HG03520 (cell line): ENCODE data around the gene FANCC.

ENCODE experiments used
- ATAC-seq: cut with Tn5 transposase; IDR thresholded peaks from one replicate; pipeline ENCODE4 v1.9.1; 2021; ENCODE audit warnings: mild to moderate bottlenecking, moderate library complexity; ENCODE audit not compliant: unreplicated experiment

The FANCC gene

DNA sequence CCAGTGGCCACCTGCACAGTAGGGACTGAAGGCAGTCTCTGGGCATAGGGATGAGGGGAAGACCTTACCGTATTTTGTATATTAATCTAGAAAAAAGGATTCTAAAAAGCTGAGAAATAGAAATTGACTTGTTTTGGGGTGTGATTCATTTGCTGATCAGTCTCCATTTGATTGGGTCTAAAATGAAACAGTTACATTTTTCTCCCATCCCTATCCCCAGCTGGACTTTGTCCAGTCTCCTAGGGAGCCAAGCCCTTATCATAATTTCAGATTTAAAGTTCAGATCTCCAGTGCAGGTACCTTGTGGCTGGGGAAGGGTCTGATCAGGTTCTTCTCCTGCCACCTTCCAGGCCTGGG lies 240.8 kb downstream of the FANCC start:
- no peak for ATAC-seq

DNA sequence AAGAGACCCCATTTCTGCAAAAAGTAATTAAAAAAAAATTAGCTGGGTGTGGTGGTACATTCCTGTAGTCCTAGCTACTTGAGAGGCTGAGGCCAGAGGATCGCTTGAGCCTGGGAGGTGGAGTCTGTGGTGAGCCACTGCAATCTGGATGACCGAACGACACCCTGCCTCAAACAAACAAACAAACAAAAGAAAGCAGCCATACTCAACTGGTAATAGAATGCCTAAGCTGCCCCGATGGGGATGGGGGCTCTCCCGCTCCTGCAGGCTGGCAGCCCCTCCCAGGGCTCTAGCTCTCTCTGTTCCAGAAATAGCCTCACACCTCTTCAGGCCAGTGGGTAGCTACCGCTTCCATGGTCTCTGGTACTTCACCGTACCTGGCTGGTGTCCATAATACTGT lies 241.8 kb downstream of the FANCC start:
- ATAC-seq = no peak

DNA sequence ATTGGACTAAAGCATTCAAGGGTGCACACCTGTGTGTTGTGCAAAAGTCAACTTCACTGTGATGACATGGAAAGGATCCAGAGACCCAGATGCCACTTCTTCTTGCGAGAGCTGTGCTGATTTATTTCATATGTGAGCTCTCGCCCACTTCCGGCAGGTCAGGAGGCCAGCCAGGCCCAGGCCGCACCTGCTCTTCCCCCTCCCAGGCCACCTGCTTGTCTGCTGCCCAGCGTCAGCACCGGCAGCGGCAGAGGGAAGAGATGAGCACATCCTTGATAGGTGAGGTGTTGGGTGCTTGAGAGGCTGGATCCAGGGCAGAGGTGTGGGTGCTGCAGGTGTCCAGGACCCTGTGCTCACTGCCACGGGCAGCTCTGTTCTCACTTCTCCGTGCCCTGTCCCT lies 242.9 kb downstream of the FANCC start:
- no peak for ATAC-seq

DNA sequence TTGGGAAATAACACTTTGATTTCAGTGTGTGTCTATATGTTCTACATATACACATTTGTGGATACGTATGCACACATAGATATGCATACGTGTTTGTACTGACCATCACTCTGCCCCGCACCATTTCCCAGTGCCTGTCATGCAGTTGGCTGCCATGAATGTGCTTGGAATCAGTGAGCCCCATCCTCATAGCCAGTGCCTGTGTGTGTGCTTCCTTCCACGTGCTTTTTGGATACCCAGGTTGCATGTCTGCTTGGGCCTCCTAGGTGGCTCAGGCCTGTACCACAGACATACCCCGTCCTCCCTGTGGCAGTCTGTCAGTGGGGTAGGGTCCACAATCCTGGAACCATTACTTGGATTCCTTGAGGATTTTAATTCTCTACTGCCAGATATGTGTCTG lies 243.6 kb downstream of the FANCC start:
- ATAC-seq = no peak

DNA sequence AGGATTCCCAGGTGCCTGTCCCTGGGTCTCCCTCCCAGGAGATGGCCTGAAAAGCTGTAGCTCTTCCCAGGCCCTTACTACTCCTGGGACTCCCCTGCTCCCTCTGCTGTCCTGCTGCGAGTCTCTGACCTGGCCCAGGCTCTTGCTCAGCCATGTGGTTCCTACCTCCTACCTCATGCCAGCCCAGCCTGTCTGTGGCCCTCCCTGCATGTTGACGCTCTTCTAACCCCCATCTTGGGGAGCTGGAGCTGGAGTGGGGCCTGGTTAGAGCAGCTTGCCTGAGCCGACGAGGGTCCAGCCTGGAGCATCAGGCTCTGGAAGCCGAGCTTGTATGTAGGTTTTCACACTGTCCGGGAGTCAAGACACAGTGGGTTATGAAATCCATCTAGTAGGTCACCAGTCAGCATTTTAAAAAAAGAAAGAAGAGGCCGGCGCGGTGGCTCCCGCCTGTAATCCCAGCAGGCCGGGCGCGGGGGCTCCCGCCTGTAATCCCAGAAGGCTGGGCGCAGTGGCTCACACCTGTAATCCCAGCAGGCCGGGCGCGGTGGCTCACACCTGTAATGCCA lies 244.4 kb downstream of the FANCC start:
- no peak for ATAC-seq

DNA sequence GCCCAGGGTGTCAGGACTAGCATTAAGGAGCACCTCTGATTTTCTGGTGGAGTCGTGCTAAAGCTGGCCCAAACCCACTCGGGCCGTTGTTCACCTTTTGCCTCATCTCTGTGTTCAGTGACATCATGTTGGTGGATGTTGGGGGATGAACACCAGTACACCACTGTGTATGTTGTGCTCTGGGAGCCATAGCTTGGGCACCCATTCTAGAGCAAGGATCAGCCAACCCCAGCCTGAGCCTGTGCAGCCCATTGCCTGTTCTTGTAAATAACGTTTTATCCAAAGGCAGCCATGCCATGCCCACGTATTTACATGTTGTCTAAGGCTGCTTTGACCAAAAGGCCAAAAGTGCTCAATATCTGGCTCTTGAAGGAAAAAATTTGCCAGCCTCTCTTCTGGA lies 245.6 kb downstream of the FANCC start:
- ATAC-seq = no peak

DNA sequence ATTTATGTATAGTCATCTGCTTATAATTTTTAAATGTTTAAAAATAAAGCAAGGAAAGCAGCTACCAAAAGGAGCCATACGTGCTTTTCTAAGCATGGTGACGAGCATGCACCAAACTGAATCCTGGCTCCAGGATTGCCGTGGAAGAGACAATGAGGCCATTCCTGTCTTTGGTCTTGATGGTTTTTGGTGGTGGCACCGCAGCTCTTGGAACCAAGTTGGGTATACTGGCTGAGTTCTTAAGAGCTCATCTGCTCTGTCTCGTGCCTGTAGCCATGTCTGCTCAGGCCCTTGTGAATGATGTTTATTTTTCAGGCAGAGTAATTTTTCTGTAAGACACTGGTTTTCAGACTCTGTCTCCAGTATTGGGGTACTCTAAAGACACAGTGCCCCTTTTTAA lies 246.1 kb downstream of the FANCC start:
- ATAC-seq = no peak

DNA sequence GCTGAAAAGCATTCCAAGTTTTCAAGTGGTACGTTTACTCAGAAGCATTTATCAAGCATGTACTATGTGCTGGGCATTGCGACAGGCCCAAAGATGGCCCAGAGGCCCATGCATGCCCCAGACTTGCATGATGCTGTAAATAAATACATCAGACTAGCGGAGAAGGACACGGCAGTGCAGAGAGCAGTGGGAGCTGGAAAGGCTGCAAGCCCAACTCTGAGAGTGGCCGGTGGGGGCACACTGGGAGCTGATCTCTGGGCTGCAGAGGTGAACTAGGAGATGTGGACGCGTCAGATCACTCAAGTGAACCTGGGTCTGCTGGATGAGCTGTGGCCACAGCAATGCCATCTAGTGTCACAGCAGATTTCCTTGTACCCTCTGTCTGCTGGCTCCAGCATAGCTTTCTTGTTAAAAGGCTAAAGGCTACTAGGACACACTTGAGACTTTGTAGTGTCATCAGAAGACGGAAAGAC lies 246.9 kb downstream of the FANCC start:
- ATAC-seq = no peak

DNA sequence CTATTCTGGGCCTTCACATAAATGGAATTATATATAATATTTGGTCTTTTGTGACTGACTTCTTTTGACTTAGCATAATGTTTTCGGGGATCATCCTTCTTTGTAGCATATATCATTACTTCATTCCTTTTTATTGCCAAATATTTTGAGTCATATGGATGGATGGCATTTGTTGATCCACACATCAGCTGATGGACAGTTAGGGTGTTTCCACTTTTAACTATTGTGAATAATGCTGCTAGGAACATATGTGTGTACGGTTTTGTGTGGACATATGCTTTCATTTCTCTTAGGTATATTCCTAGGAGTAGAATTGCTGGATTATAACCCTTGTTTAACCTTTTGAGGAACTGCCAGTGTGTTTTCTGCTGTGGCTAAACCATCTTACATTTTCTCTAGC lies 249.6 kb downstream of the FANCC start:
- ATAC-seq = no peak

DNA sequence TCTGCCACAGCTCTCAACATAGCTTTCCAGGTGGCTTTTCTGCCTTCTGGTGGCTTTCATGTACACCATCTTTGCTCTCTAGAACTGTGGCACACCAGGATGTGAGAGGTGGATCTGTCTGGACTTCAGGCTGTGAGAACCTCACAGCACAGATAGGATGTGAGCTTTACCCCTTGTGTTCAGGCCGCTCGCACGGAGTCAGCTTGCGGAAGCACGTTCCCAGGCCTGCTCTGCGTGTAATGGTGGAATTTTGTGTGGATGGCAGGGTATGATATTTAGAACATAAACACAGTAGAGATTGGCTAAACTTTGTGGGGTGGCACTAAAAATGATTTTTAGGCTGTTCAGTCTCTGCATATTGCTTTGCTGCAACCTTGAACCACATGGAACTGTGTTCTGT lies 250.5 kb downstream of the FANCC start:
- no peak for ATAC-seq

DNA sequence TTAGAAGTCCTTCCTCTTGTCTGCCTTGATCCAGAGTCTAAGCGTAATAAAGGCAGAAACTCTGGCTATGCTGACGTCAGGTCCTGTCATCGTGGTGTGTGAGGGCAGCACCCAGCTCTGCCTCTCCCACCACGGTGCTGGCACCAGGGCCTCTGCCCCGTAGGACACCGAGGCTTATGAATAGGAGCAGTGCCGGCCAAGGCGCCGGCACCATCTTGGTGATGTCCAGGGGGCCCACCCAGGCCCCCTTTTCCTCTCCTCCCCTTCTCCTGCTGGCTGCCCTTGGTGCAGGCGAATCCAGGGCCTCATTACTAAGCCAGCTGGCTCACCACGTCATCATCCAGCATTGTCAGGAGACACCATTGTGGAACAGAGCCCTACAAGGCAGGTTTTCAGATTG lies 252.3 kb downstream of the FANCC start:
- no peak for ATAC-seq

DNA sequence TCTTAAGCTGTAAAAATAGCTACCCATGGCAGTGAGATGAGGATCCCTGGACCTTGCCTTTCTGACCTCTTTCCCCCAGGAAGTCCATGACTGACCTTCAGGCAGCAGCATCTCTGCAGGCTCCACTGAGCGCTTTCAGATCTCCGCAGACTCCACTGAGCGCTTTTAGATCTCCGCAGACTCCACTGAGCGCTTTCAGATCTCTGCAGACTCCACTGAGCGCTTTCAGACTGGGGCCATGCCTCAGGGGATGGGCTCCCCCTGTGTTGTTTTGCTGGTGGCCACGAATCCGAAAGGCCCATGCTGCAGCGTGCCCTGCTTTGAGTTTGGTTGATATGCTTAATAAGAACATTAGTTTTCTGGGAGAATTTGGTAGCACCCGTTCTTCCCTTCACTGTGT lies 254.2 kb downstream of the FANCC start:
- no peak for ATAC-seq

DNA sequence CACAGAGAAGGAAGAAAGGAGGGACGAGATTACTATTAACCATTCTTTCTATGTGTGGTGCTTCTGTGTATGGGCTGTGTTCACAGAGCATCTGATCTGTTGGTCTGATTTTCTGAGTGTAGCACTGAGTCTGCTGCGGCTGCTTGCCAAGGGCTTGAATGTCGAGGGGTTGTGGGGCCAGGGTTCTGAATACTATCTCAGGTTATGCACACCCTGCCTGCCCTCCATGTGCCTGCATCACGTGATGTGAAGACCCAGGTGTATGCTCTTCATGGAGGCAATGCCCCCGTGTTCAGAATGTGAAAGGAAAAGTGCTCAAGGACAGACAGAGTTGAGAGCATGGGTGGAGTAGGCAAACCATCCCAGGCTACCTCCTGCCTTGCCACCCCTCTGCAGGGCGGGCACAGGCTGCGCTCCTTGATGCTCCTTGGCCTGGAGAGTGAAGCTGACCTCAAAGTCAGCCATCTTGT lies 254.9 kb downstream of the FANCC start:
- no peak for ATAC-seq

DNA sequence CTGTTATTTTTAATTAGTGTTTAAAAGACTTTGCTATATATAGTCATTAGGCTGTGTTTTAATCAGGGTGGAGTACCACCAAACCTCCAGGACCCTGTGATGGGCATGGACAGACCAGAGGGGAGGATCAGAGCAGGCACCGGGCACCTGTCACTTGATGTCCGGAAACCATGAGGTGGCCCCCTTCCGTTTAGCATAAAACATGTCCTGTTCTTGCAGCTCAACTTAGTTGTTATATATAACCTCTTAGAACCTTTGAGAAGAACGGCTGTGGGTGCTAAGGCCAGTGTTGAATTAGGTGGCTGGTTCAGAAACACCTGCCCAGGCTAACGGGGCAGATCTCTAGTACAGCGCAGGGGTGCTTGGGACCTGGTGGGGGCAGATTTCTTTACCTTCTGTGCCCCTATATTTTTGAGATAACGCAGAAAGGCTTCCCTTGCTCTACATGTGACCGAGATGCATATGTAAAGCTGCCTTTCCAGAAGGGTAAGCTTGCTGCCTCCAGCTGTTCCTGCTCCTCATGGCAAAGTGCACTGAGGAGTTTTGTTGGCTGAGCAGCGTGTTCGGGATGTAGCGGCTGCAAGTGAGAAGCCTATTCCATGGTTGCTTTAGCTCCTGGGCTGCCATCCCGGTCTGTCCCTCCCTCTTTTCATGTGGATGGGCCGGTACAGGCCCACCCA lies 255.5 kb downstream of the FANCC start:
- no peak for ATAC-seq

DNA sequence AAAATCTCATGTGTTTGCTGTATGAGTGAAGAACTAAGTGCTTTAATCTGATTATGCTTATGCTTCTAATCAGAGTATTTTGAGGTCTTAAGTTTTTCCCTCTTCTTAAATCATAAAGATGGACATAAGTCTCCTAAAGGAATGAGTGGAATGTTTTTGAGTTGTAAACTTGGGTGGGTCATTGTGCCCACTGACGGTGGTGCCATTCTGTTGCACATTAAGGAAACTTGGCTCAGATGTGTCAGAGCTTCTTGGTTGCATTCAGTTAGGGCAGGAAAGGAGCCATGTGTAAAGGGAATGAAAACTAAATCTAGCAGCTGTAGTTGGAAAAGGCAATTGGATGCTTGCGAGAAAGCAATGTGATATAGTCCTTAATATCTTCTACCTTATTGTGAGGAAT lies 256.6 kb downstream of the FANCC start:
- no peak for ATAC-seq

DNA sequence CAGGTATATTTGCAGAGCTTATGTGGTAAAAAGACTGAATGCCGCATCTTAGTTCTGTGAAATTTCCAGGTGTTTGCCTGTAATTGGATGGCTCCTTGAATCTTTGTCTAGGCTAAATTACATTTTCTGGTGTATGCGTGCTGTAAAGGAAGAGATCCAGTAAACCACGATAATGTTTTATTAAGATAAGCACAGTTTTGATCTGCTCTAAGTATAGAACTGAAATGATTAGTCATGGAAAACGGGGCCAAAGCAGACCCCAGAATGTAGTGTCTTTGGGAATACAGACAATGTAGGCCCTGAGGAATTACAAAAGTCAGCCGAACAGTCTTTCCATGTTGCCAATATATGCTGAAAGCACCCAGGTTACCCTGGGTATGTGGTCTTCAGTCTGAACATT lies 257.3 kb downstream of the FANCC start:
- no peak for ATAC-seq

DNA sequence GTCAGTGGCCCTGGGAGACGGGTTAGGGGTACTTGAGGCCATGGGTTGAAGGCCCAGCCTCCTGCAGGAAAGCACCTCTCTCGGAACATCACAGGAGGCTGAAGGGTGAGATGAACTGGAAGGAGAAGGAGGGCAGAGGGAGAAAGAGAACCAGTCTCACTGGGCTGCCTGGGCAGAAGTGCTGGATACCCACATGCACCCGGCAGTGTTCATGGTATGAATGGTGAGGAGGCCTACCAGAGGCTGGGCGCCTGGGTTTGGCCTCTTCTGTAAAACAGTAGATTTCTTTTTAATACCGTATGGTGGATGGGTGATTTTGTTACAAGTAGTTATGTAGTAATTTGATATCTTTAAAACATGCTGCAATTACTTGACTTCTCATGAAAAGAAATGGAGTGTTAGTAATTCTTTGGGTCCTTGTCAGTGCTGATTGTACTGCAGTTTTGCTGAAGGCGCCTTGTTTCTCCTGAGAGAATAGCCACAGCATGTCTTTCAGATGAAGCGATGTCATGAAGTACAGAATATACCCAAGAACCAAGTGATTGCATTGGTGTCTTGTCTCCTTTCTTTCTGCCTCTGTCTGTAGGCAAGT lies 258.6 kb downstream of the FANCC start:
- ATAC-seq = no peak

DNA sequence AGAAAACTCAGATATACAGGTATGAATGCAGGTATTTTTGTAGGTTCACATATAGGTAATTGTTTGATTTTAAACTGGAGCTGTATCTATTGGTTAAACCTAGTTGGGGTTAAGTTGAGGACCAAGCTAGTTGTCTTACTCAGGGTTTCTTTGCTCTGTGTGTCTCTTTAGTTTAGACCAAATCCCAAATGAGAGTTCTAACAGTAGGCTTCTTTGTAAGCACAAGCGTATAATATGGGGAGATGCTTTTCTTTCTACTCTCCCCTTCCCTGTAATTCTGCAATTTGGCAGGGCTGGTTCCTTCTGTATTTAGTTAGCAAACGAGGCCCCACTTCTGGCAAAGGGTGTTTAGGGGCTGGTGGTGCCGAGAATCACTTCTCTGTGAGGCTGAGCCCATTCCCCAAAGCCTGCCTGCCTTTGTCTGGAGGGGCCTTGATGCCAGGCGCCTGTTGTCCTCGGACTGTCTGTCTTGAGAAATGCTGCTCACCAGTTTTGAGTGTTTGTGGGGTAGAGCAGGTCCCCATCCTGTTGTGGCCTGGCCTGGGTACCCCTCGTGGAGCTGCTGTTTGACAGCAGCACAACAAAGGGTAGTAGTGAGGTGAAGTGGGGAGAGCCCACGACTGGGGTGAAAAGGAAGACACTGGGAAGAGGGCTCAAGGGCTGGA lies 259.3 kb downstream of the FANCC start:
- no peak for ATAC-seq

DNA sequence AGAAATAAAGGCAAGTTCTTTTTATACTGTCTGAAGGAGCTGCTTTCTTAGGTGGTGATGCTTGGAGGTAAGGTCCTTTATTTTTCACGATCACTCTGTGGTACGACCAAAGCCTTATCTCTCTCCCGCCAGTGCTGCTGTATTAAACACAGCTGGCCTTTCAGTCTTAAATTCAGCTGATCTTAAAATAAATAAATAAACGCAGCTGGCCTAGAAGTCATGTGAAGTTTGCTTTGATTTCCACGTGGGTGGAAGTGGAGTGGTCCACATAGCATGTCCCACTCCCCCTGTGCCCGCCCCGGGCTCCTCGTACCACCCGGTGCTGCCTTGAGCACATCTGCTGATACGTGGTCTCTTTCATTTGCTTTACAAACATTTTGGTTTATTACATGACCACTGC lies 260.4 kb downstream of the FANCC start:
- no peak for ATAC-seq

DNA sequence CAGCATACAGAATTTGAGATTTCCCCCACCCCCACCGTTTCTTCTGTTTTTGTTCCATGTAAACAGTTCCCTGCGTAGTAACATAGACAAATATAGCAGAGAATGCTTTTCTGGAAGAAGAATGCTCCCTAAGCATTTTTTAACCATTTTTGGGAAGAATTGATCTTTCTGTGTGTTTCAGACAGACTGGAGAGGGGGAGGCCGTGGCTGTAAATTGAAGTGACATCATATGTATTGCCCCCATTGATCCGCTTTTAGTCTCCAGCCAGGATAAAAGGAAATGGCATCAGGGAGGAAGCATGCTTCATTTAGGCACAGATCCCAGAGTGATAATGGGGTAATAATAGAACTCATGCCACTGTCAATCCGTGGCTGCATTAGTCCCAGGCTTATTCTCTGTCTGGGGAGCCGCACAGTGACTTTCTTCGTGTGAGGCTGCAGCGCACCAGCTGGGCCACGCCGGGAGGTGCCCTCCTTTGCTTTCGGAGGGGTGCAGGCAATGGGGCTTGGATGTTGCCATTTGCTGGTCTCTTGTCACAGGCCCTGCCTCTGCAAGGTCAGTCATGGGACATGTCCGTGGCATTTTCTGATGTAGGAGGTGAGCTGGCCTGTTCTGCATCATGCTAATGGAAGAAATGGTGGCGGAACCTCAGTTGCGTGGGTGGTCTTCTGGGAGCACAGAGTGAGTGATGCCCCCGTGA lies 261.5 kb downstream of the FANCC start:
- no peak for ATAC-seq

DNA sequence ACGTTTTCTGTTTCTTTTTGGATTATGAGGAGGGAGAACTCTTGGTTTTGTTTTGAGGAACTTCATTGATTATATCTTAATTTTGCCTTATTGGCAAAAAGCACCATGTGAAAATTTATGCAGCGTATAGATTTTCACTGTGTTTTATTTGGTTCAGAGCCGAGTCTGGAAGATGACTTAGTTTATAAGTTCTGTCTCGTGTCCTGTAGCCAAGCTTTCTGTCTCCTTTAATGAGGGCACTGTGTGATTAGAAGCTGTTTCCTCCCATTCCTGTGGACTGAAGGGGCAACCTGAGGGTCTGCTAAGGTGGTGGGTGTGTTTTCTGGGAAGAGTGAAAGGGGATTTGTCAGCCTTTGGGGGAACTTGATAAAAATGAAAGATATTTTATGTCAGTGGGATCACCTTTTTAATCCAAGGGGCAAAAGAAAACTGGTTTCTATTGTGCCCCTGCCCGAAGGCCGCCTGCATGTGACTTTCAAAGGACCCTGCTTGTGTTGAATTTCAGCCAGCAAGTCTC lies 262.1 kb downstream of the FANCC start:
- no peak for ATAC-seq
